ENCODE data around the gene AEN.

Gene AEN

GRCh38 chr15:88620995-88621772, at the start of gene AEN:
TSS of gene AEN (plus strand) at chr15:88621340. CDS start at chr15:88626210, 4,870 bp downstream.
- peak; percentile 86 for DNase-seq

GRCh38 chr15:88571852-88572259, 49.3 kb upstream of the AEN start:
- no peak for DNase-seq

- DNase-seq = no peak
Measured at GRCh38 chr15:88574077-88574476, 47.1 kb upstream of the AEN start.

- no peak for DNase-seq
Measured at GRCh38 chr15:88574655-88575054, 46.5 kb upstream of the AEN start.

- no peak for DNase-seq
Measured at GRCh38 chr15:88579322-88579721, 41.8 kb upstream of the AEN start.

- no peak for DNase-seq
Measured at GRCh38 chr15:88580532-88580931, 40.6 kb upstream of the AEN start.

- DNase-seq = no peak
Measured at GRCh38 chr15:88586401-88587162, 34.6 kb upstream of the AEN start.

- no peak for DNase-seq
Measured at GRCh38 chr15:88590759-88591158, 30.4 kb upstream of the AEN start.

GRCh38 chr15:88591384-88591783, 29.8 kb upstream of the AEN start:
- no peak for DNase-seq

GRCh38 chr15:88603885-88604284, 17.3 kb upstream of the AEN start:
- DNase-seq = no peak

- DNase-seq = no peak
Measured at GRCh38 chr15:88604381-88605188, 16.6 kb upstream of the AEN start.

- DNase-seq = no peak
Measured at GRCh38 chr15:88605189-88606069, 15.7 kb upstream of the AEN start.

GRCh38 chr15:88606070-88606794, 14.9 kb upstream of the AEN start:
- DNase-seq = no peak

- DNase-seq = no peak
Measured at GRCh38 chr15:88607951-88608350, 13.2 kb upstream of the AEN start.

GRCh38 chr15:88608607-88609181, 12.4 kb upstream of the AEN start:
- no peak for DNase-seq

GRCh38 chr15:88609344-88610090, 11.6 kb upstream of the AEN start:
- DNase-seq = no peak

- no peak for DNase-seq
Measured at GRCh38 chr15:88610701-88611231, 10.4 kb upstream of the AEN start.

- no peak for DNase-seq
Measured at GRCh38 chr15:88612186-88612796, 8.8 kb upstream of the AEN start.

- DNase-seq = no peak
Measured at GRCh38 chr15:88613074-88613944, 7.8 kb upstream of the AEN start.

Measured in NCI-H446 treated with DMSO at 0.1 percent for 48 hours (cell line).